ENCODE data around the gene PARD6G.

PARD6G gene

DNA sequence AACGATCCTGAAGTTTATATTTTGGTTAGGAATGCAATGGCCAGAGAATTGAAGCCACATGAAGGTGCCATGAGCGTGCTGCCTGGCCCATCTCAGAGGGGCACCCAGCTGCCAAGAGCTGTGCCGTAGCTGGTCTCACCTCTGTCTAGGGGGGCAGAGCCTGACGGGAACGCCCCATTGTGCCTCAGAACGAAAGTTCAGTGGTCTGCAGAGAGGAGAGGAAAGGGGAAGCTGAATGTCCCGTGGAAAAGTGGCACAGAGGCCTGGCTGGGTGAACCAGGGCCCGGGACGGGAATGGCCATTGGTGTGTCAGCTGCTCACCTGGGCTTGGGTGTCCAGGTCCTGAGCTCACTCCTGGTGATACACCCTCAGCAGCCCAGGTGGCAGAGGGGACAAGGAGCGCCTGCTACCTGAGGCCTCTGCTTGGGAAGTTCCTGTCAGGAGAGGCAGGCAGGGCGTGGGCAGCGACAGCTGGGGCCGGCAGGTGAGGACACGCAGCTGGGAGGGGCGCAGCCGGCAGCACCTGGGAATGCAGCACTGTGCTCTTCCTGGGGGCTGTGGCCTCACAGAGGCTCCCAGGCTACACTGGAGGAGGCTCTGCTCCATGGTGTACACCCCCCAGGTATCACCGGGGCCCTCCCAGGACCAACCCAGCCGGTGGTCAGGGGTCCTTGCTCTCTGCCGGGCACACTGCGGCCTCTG lies 67.3 kb downstream of the PARD6G start:
- WGBS, 2 experiments (ENCODE audit: insufficient coverage in 2 of 2) = 93 to 94% methylated on average over 14 to 18 of the region's 20 CpGs

DNA sequence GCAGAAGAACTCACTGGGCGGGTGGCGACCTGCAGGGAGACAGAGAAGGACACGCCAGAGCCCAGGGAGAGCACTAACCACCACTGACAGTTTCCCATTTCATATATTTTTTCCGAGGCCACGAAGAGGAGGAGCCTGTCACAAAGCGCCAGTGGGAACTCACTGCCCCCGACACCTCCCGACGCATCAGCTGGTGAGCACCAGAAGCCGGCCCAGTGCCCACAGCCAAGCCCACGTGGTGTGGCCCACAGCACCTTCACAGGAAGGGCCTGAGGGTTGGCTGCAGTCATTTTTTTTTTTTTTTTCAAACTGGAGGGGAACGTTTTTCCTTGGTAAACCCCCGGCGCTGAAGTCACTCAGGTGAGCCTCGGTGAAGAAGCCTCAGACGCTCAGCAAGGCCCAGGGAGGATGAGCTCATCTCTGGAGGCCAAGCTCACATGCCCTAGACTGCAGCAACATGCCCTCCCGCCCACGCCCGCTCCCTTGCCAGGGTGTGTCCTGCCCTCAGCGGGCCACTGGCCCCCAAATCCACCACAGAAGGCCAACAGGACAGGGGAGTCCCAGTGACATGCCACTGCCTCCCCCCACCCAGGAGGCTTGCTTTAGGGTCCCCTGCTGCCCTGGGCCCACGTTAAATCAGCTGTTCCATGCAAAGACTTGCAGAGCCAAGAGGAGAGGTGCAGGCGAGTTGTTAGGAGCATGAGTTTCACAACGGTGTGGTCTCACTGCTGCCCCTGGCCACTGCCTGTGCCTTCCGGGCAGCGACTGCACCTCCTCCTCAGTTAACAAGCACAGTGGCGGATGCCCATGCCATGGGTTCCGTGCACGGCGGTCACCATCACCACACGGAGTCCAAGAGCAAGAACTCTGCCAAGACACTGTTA lies 68.1 kb downstream of the PARD6G start:
- H3K4me3 ChIP-seq (ENCODE audit: extremely low read depth, insufficient read depth, low read length, poor library complexity, severe bottlenecking) = no peak overlapping the region
- H3K4me1 ChIP-seq (ENCODE audit: control insufficient read depth, insufficient read depth, low read length, poor library complexity, severe bottlenecking) = peaks cover 2% of the 10 kb centered on the region
- WGBS, 2 experiments (ENCODE audit: insufficient coverage in 2 of 2) = 93 to 94% methylated on average over 24 to 25 of the region's 30 CpGs
- no peaks in the 10 kb centered on the region for H3K9me3 ChIP-seq (ENCODE audit: control insufficient read depth, low read length)
- H3K27ac ChIP-seq (ENCODE audit: low read depth, low read length, severe bottlenecking) = no peak overlapping the region
- no peaks in the 10 kb centered on the region for H3K36me3 ChIP-seq (ENCODE audit: control insufficient read depth, insufficient read depth, low read length)

More for the DNA sequence above, 67.3 kb downstream of the PARD6G start:
- Histone ChIP-seq H3K36me3 (ENCODE audit: control insufficient read depth, insufficient read depth, low read length) (no peaks in the 10 kb centered on the region), H3K4me1 (ENCODE audit: control insufficient read depth, insufficient read depth, low read length, poor library complexity, severe bottlenecking) (peaks cover 2% of the 10 kb centered on the region), H3K27ac (ENCODE audit: low read depth, low read length, severe bottlenecking) (no peak overlapping the region), H3K9me3 (ENCODE audit: control insufficient read depth, low read length) (no peaks in the 10 kb centered on the region), H3K4me3 (ENCODE audit: extremely low read depth, insufficient read depth, low read length, poor library complexity, severe bottlenecking) (no peak overlapping the region)

DNA sequence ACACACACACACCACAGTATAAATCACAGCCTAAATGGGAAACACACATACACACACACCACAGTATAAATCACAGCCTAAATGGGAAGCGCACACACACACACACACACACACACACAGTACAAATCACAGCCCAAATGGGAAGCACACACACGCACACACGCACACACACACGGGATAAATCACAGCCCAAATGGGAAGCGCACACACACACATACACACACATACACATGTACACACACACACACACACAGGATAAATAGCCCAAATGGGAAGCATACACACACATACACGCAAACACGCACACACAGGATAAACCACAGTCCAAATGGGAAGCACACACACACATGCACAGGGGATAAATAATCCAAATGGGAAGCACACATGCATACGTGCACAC lies 70.2 kb downstream of the PARD6G start:
- Histone ChIP-seq H3K36me3 (ENCODE audit: control insufficient read depth, insufficient read depth, low read length) (no peaks in the 10 kb centered on the region), H3K9me3 (ENCODE audit: control insufficient read depth, low read length) (no peaks in the 10 kb centered on the region), H3K4me1 (ENCODE audit: control insufficient read depth, insufficient read depth, low read length, poor library complexity, severe bottlenecking) (no peaks in the 10 kb centered on the region), H3K4me3 (ENCODE audit: extremely low read depth, insufficient read depth, low read length, poor library complexity, severe bottlenecking) (no peak overlapping the region), H3K27ac (ENCODE audit: low read depth, low read length, severe bottlenecking) (no peak overlapping the region)
- 76 to 94% methylated on average over 3 to 5 of the region's 8 CpGs for WGBS, 2 experiments (ENCODE audit: insufficient coverage in 2 of 2)

DNA sequence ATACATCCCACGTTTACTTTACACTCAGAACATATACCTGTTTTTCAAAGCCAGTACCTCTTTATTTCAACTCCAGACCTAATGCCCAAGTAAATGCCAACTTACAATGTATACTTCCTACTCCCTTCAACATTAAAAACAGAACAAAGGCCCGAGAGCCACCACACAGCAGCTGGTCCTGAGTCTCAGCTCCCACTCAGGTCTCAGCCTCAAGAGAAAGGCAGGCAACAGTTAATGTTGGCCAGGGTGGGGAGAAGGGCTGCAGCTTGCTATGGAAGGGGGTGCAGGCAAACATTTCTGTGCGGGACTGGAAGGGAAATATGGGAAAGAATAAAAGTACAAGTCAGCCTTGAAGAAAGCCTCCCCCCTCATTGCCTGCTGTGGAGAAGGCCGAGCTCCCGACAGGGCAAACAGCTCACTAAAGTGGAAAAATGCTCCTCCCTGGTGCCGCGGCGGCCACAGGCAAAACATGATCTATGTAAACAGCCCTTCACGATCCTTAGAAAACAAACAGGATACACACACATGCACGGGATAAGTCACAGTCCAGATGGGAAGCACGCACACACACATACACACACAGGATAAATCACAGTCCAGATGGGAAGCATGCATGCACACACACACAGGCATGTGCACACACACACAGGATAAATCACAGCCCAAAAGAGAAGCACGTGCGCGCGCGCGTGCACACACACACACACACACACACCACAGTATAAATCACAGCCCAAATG lies 70.8 kb downstream of the PARD6G start:
- Histone ChIP-seq H3K4me1 (ENCODE audit: control insufficient read depth, insufficient read depth, low read length, poor library complexity, severe bottlenecking) (no peaks in the 10 kb centered on the region), H3K9me3 (ENCODE audit: control insufficient read depth, low read length) (no peaks in the 10 kb centered on the region), H3K27ac (ENCODE audit: low read depth, low read length, severe bottlenecking) (no peak overlapping the region), H3K4me3 (ENCODE audit: extremely low read depth, insufficient read depth, low read length, poor library complexity, severe bottlenecking) (no peak overlapping the region), H3K36me3 (ENCODE audit: control insufficient read depth, insufficient read depth, low read length) (no peaks in the 10 kb centered on the region)
- WGBS, 2 experiments (ENCODE audit: insufficient coverage in 2 of 2) = 88 to 93% methylated on average over 9 to 14 of the region's 17 CpGs

DNA sequence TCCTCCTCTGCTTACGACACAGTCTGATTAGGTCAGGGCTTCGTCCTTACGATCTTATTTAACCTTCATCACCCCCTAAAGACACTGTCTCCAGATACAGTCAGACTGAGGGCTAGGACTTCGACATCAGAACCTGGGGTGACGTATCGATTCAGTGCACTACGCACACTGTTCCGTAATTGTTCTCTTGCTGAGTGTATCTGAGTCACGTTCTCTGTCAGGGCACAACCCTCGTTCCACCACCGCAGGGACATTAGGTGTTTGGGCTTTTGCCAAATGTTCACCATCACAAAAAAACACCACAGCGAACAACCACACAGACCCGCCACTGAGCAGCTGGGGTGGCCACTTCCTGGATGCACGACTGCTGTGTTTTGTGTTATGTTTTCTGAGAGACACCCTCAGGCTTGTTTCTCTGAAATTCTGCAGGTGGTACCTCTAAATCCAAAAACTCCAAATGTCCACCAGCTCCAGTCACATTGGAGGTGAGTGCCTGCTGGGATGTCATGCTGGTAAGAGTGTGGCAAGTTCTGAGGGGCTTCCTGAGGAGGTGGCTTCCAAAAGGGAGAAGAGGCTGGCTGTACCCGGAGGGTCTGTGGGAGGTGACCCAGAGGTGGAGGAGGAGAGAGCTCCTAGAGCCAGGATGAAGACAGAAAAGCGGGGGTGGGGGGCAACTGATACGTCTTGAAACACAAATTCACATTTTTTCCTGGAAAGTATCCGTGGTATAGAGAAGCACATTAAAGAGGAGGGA lies 71.7 kb downstream of the PARD6G start:
- Histone ChIP-seq H3K4me1 (ENCODE audit: control insufficient read depth, insufficient read depth, low read length, poor library complexity, severe bottlenecking) (no peaks in the 10 kb centered on the region), H3K27ac (ENCODE audit: low read depth, low read length, severe bottlenecking) (no peak overlapping the region), H3K9me3 (ENCODE audit: control insufficient read depth, low read length) (no peaks in the 10 kb centered on the region), H3K4me3 (ENCODE audit: extremely low read depth, insufficient read depth, low read length, poor library complexity, severe bottlenecking) (no peak overlapping the region), H3K36me3 (ENCODE audit: control insufficient read depth, insufficient read depth, low read length) (no peaks in the 10 kb centered on the region)
- WGBS, 2 experiments (ENCODE audit: insufficient coverage in 2 of 2) = 91% methylated on average over 11 to 13 of the region's 18 CpGs

DNA sequence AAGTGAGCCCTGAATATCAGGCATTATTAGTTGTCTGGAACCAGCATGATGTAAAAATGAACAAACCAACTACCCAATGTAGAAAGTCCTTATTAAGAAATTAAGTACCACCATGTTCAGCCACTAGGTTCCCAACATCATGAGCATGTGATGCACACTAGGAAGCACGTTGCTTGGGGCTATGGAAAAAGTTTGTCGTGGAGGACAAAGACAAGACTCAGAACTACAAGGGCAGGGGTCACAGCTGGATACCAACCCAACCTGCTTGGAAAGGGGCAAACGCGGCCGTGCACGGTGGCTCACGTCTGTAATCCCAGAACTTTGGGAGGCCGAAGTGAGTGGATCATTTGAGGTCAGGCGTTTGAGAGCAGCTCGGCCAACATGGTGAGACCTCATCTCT lies 74.3 kb downstream of the PARD6G start:
- 87 to 88% methylated on average over 9 to 10 of the region's 10 CpGs for WGBS, 2 experiments (ENCODE audit: insufficient coverage in 2 of 2)

DNA sequence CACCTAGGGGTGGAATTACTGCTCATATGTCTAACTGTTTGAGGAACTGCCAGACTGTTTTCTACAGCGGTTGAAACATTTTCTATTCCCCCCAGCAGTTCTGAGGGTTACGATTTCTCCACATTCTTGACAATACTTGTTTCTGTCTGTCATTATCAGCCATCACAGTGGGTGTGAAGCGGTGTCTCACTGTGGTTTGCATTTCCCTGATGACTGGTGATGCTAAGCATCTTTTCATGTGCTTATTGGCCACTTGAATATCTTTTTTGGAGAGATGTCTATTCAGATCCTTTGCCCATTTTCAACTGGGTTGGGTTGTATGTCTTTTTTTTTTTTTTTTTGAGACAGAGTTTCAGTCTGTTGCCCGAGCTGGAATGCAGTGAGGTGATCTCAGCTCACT lies 75.3 kb downstream of the PARD6G start:
- H3K4me3 ChIP-seq (ENCODE audit: extremely low read depth, insufficient read depth, low read length, poor library complexity, severe bottlenecking) = no peak overlapping the region
- no peaks in the 10 kb centered on the region for H3K9me3 ChIP-seq (ENCODE audit: control insufficient read depth, low read length)
- H3K36me3 ChIP-seq (ENCODE audit: control insufficient read depth, insufficient read depth, low read length) = no peaks in the 10 kb centered on the region
- no peaks in the 10 kb centered on the region for H3K4me1 ChIP-seq (ENCODE audit: control insufficient read depth, insufficient read depth, low read length, poor library complexity, severe bottlenecking)
- no peak overlapping the region for H3K27ac ChIP-seq (ENCODE audit: low read depth, low read length, severe bottlenecking)
- WGBS, 2 experiments (ENCODE audit: insufficient coverage in 2 of 2) = 80 to 88% methylated on average over 2 to 4 of the region's 4 CpGs

More for the DNA sequence above, 74.3 kb downstream of the PARD6G start:
- H3K4me1 ChIP-seq (ENCODE audit: control insufficient read depth, insufficient read depth, low read length, poor library complexity, severe bottlenecking) = no peaks in the 10 kb centered on the region
- no peaks in the 10 kb centered on the region for H3K36me3 ChIP-seq (ENCODE audit: control insufficient read depth, insufficient read depth, low read length)
- H3K27ac ChIP-seq (ENCODE audit: low read depth, low read length, severe bottlenecking) = no peak overlapping the region
- no peak overlapping the region for H3K4me3 ChIP-seq (ENCODE audit: extremely low read depth, insufficient read depth, low read length, poor library complexity, severe bottlenecking)
- no peaks in the 10 kb centered on the region for H3K9me3 ChIP-seq (ENCODE audit: control insufficient read depth, low read length)

DNA sequence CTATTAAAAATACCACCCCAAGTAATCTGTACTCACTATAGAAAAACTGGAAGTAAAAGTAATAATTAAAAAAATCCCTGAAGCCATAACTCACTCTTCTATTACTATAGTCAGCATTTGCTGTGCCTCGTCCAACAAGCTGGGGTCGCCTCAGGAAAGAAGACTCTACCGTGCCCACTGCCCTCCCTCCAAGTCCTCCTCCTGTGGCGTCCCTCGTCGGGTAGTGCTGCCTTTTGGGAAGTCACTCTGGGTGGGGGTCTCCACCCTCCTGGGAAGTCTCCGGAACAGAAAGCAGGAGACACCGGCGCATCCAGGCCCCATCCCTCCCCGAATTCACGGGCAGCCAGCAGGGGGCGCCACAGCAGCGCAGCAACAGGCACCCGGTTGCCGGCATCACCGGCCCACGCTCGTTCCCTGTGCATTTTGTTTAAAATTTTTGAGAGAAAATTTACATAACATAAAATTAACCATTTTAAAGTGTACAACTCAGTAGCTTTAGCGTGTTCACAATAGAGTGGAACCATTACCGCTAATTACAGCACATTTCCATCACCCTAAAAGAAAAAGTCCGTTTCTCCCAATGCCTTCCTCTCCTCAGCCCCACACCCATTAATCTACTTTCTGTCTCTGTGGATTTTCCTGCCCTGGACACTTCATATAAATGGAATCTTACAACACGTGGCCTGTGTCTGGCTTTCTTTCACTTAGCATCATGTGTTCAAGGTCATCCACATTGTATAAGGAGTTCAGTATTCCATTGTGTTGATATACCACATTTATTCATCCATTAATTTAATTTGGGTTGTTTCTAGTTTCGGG lies 76.1 kb downstream of the PARD6G start:
- no peaks in the 10 kb centered on the region for H3K4me1 ChIP-seq (ENCODE audit: control insufficient read depth, insufficient read depth, low read length, poor library complexity, severe bottlenecking)
- no peaks in the 10 kb centered on the region for H3K36me3 ChIP-seq (ENCODE audit: control insufficient read depth, insufficient read depth, low read length)
- H3K4me3 ChIP-seq (ENCODE audit: extremely low read depth, insufficient read depth, low read length, poor library complexity, severe bottlenecking) = no peak overlapping the region
- H3K9me3 ChIP-seq (ENCODE audit: control insufficient read depth, low read length) = peaks cover 2% of the 10 kb centered on the region
- H3K27ac ChIP-seq (ENCODE audit: low read depth, low read length, severe bottlenecking) = no peak overlapping the region
- 36 to 45% methylated on average over 12 to 14 of the region's 23 CpGs for WGBS, 2 experiments (ENCODE audit: insufficient coverage in 2 of 2)

DNA sequence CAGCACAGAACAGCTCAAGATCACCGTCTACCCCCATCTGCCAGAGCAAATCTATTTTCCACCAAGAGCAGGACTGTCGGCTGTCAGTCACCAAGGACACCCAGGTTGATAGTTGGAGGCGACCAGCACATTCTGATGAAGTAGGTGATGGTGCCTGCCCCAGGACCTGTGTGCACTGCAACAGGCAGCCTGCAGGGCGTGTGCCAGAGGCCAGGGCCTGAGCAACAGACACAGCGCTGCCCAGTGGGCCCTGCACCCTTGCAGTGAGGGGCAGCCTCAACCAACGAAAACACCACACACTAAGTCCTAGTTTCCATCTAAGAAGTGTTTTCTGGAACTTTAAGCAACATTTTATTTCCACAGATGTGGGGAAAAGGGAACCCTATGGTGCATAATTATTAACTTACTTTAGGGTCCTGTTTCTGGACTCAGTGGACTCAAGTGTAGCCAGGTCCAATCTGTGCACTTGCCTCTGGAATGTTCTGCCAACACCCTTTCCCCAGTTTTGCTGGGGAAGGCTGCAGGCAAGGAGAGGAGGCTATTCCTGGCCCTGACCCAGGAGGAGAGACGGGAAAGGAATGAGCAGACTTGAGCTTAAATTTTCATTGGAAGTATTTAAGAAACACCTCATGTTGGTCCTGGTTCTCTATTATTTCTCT lies 76.8 kb downstream of the PARD6G start:
- WGBS, 2 experiments (ENCODE audit: insufficient coverage in 2 of 2) = 81 to 93% methylated on average over 5 of the region's 7 CpGs
- Histone ChIP-seq H3K27ac (ENCODE audit: low read depth, low read length, severe bottlenecking) (no peak overlapping the region), H3K36me3 (ENCODE audit: control insufficient read depth, insufficient read depth, low read length) (no peaks in the 10 kb centered on the region), H3K4me1 (ENCODE audit: control insufficient read depth, insufficient read depth, low read length, poor library complexity, severe bottlenecking) (no peaks in the 10 kb centered on the region), H3K4me3 (ENCODE audit: extremely low read depth, insufficient read depth, low read length, poor library complexity, severe bottlenecking) (no peak overlapping the region), H3K9me3 (ENCODE audit: control insufficient read depth, low read length) (peaks cover 6% of the 10 kb centered on the region)
